Sigmoid colon (tissue), 7 donors: ENCODE measurements around the gene CFAP46. TPM values are rescaled to one million over a fixed set of nuclear protein-coding genes. Genes with fewer than 3 reads are reported as not detected.

Source experiments
- DNase-seq: peaks from one replicate; pipeline ENCODE4 v3.0.0-alpha.2; 2019
- H3K27ac ChIP-seq, 4 donors: fragments of 200-600 bp; sonication (generic); one replicate each; pipeline ENCODE4 v1.5.1; 2016 to 2019; ENCODE audit warnings: mild to moderate bottlenecking in 1 of 4
- H3K27me3 ChIP-seq, 3 donors: fragments of 200-600 bp; sonication (generic); one replicate each; pipeline ENCODE4 v1.5.1; 2019; ENCODE audit warnings: mild to moderate bottlenecking in 1 of 3
- H3K36me3 ChIP-seq, 4 donors: fragments of 200-600 bp; sonication (generic); one replicate each; pipeline ENCODE4 v1.5.1; 2016 to 2019
- H3K4me1 ChIP-seq, 4 donors: fragments of 200-600 bp; sonication (generic); one replicate each; pipeline ENCODE4 v1.5.1; 2017 to 2019
- H3K4me3 ChIP-seq, 4 donors: fragments of 200-600 bp; sonication (generic); one replicate each; pipeline ENCODE4 v1.5.1; 2017 to 2019; ENCODE audit warnings: mild to moderate bottlenecking in 2 of 4, moderate library complexity in 1 of 4
- H3K9me3 ChIP-seq, 4 donors: fragments of 200-600 bp in 3 of 4; sonication (generic) in 3 of 4; one replicate each; pipeline versions ENCODE4 v1.5.1 to v1.6.1; 2013 to 2019
- CTCF ChIP-seq, 4 experiments: fragments of 450-650 bp in 3 of 4; fragments of 200-600 bp in 1 of 4; IDR thresholded peaks; one replicate each; pipeline ENCODE4 v1.5.1; 2016 to 2019; ENCODE audit warnings: antibody characterized with exemption in 4 of 4, mild to moderate bottlenecking in 3 of 4, moderate library complexity in 2 of 4
- EP300 ChIP-seq, 4 donors: sonication (generic); formaldehyde crosslinking; IDR thresholded peaks; one replicate each; pipeline ENCODE4 v1.6.1; 2017; ENCODE audit warnings: antibody characterized with exemption in 4 of 4
- POLR2A ChIP-seq, 2 donors: fragments of 450-650 bp; IDR thresholded peaks; one replicate each; pipeline ENCODE4 v1.6.1; 2016; ENCODE audit warnings: antibody characterized with exemption in 2 of 2, mild to moderate bottlenecking in 2 of 2, moderate library complexity in 2 of 2
- POLR2AphosphoS5 ChIP-seq, 4 donors: sonication (generic); formaldehyde crosslinking; IDR thresholded peaks; one replicate each; pipeline ENCODE4 v1.6.1; 2017; ENCODE audit warnings: antibody characterized with exemption in 4 of 4
- WGBS, 2 donors: extraction: QIAGEN DNeasy Blood & Tissue Kit; methylation state at CpG; one replicate each; pipeline ENCODE4 v1.1.7; 2013; 5-methylcytosine and 5-hydroxymethylcytosine counted together
- intact Hi-C: fragments of 100-400 bp; cut with DNase I; formaldehyde crosslinking; loops from one replicate; pipeline ENCODE4 v1.15.1; 2023
- polyA plus RNA-seq, 3 donors: library from polyadenylated mRNA; stranded (reverse); fragments of 200-250 nt; gene quantifications; one replicate each; pipeline ENCODE4 v1.2.3, GENCODE V29; 2013
- total RNA-seq, 4 donors: library from RNA; depleted of rRNA; stranded (reverse); fragments of >200 nt; gene quantifications; one replicate each; pipeline ENCODE4 v1.1.0, GENCODE V29; 2016
- donor health status: healthy with polysubstance abuse.
- donor health status: Bipolar disorder and iron deficiency.
- donor health status: healthy.

CFAP46 gene
- total and polyA plus RNA-seq, 7 donors = 0.10 to 1.7 (median 0.38) TPM; not detected in 3

DNA sequence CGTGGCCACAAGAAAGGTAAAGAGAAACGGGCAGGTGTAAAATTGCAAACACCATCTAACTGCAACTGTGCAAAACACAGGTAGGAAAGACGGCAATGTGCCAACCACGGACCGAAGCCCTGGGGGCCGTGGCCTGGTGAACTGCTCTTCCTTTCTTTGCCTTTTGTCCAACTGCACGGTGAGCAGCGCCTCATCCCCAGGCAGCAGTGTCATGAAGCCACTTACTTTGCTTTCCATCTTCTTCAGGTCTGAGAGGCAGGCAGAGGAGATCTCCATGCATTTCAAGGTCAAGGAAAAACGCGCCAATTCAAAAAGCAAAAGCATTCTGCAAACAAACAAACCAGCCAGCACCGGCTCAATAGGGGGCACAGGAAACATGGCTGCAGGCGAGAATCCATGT, 12.9 kb downstream of the CFAP46 start:
- WGBS, 2 donors = 76 to 90% methylated on average over 12 of the region's 12 CpGs
- Histone ChIP-seq H3K27ac (no peak overlapping the region), H3K4me3 (no peak overlapping the region), H3K36me3 (no peaks in the 10 kb centered on the region), H3K9me3 (no peaks in the 10 kb centered on the region), H3K4me1 (no peaks in the 10 kb centered on the region), H3K27me3 (no peaks in the 10 kb centered on the region)
- intact Hi-C loops = no loop called here
- no peak for DNase-seq
- TF ChIP-seq CTCF (IDR thresholded peaks at IDR 0.05) = no peak
- TF ChIP-seq POLR2AphosphoS5 (IDR thresholded peaks at IDR 0.05) = no peak
- TF ChIP-seq EP300 (IDR thresholded peaks at IDR 0.05) = no peak
- TF ChIP-seq POLR2A (IDR thresholded peaks at IDR 0.05) = no peak

DNA sequence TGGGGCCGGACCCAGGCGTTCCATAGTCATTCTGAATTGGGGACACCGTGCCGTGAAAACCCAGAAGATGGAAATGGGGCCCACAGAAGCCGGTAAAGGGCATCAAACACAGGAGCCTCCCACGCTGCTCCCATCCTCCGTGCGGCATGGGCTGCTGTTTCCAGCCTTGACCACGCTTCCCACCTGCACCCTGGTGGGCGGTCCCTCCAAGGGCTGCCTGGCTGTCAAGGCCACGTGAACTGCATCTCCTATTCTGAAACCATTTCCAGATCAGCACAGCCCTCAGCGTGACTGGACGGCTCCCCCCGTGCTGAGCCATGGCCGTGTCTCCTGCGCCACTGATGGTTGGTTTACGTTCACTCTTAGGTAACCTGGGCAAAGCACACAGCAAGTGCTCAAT, 14.1 kb downstream of the CFAP46 start:
- no peaks in the 10 kb centered on the region for H3K9me3 ChIP-seq
- no peak overlapping the region for H3K4me3 ChIP-seq
- WGBS, 2 donors = 90 to 92% methylated on average over 17 of the region's 17 CpGs
- TF ChIP-seq POLR2A (IDR thresholded peaks at IDR 0.05) = no peak
- no peak for TF ChIP-seq POLR2AphosphoS5 (IDR thresholded peaks at IDR 0.05)
- no peak for TF ChIP-seq EP300 (IDR thresholded peaks at IDR 0.05)
- no peak for TF ChIP-seq CTCF (IDR thresholded peaks at IDR 0.05)
- H3K27ac ChIP-seq = no peak overlapping the region
- no peaks in the 10 kb centered on the region for H3K36me3 ChIP-seq
- intact Hi-C loops = no loop called here
- H3K4me1 ChIP-seq = no peaks in the 10 kb centered on the region
- no peak for DNase-seq
- no peaks in the 10 kb centered on the region for H3K27me3 ChIP-seq

GRCh38 chr10:132927824-132928223, 14.5 kb downstream of the CFAP46 start:
- H3K4me1 ChIP-seq = no peaks in the 10 kb centered on the region
- H3K36me3 ChIP-seq = no peaks in the 10 kb centered on the region
- no peak for TF ChIP-seq POLR2AphosphoS5 (IDR thresholded peaks at IDR 0.05)
- no peak for TF ChIP-seq EP300 (IDR thresholded peaks at IDR 0.05)
- no peak for TF ChIP-seq POLR2A (IDR thresholded peaks at IDR 0.05)
- no peak for TF ChIP-seq CTCF (IDR thresholded peaks at IDR 0.05)
- no peak overlapping the region for H3K27ac ChIP-seq
- H3K4me3 ChIP-seq = no peak overlapping the region
- no peaks in the 10 kb centered on the region for H3K9me3 ChIP-seq
- intact Hi-C loops = no loop called here
- H3K27me3 ChIP-seq = peaks cover 0 to 1% (median 0%) of the 10 kb centered on the region in 3 donors
- WGBS, 2 donors = 69 to 85% methylated on average over 11 of the region's 11 CpGs
- no peak for DNase-seq

GRCh38 chr10:132926777-132927650, 15.4 kb downstream of the CFAP46 start:
- 87 to 90% methylated on average over 52 of the region's 52 CpGs for WGBS, 2 donors
- TF ChIP-seq CTCF (IDR thresholded peaks at IDR 0.05) (no peak), POLR2A (IDR thresholded peaks at IDR 0.05) (no peak), POLR2AphosphoS5 (IDR thresholded peaks at IDR 0.05) (no peak), EP300 (IDR thresholded peaks at IDR 0.05) (no peak)
- H3K27ac ChIP-seq = no peak overlapping the region
- intact Hi-C loops = no loop called here
- no peaks in the 10 kb centered on the region for H3K4me1 ChIP-seq
- H3K9me3 ChIP-seq = no peaks in the 10 kb centered on the region
- no peaks in the 10 kb centered on the region for H3K36me3 ChIP-seq
- H3K4me3 ChIP-seq = no peak overlapping the region
- peaks cover 0 to 9% (median 0%) of the 10 kb centered on the region in 3 donors for H3K27me3 ChIP-seq
- DNase-seq = no peak
